AG09319 (cell line): ENCODE results near the gene USH2A.

Source experiments
- DNase-seq: peaks from one replicate; pipeline ENCODE4 v3.0.0-alpha.2; 2010; ENCODE audit warnings: low read depth; ENCODE audit errors: extremely low read depth
- TF ChIP-seq, protein P1 (sequence below): IDR thresholded peaks from 2 replicates; pipeline ENCODE4 v1.5.1; 2011; ENCODE audit warnings: low read depth, mild to moderate bottlenecking, inconsistent platforms, low read length, moderate library complexity

The USH2A gene

GRCh38 chr1:216086678-216087077 is 336.6 kb downstream of the USH2A start:
- DNase-seq = no peak
- TF ChIP-seq, protein P1, sequence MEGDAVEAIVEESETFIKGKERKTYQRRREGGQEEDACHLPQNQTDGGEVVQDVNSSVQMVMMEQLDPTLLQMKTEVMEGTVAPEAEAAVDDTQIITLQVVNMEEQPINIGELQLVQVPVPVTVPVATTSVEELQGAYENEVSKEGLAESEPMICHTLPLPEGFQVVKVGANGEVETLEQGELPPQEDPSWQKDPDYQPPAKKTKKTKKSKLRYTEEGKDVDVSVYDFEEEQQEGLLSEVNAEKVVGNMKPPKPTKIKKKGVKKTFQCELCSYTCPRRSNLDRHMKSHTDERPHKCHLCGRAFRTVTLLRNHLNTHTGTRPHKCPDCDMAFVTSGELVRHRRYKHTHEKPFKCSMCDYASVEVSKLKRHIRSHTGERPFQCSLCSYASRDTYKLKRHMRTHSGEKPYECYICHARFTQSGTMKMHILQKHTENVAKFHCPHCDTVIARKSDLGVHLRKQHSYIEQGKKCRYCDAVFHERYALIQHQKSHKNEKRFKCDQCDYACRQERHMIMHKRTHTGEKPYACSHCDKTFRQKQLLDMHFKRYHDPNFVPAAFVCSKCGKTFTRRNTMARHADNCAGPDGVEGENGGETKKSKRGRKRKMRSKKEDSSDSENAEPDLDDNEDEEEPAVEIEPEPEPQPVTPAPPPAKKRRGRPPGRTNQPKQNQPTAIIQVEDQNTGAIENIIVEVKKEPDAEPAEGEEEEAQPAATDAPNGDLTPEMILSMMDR = no peak

- TF ChIP-seq, protein P1 = no peak
- DNase-seq = no peak
These were observed 341.8 kb downstream of the USH2A start for GRCh38 chr1:216081445-216081844.

- TF ChIP-seq, protein P1 = no peak
These were observed 346.5 kb downstream of the USH2A start for GRCh38 chr1:216076751-216077150.

DNA sequence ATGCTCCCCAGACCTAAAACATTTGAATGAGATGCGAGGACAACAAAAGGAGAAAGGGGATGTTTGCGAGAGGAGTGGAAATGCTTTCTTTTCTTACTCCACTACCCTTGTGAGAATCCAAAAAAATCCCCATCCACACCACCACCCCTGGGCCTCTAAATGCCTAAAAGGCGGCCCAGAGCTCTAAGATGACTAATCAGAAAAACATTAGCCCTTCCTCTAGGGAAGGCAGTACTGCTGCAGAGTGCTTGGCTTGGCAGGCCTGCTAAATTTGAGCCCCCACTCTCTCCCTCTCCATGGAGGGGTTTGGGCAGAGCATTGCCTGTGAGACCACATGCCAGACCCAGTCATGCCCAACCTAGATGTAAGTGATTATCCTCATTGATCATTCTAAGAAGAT is 347.9 kb downstream of the USH2A start:
- DNase-seq = no peak
- TF ChIP-seq, protein P1 = no peak

More at GRCh38 chr1:216076751-216077150, 346.5 kb downstream of the USH2A start:
- no peak for DNase-seq

DNA sequence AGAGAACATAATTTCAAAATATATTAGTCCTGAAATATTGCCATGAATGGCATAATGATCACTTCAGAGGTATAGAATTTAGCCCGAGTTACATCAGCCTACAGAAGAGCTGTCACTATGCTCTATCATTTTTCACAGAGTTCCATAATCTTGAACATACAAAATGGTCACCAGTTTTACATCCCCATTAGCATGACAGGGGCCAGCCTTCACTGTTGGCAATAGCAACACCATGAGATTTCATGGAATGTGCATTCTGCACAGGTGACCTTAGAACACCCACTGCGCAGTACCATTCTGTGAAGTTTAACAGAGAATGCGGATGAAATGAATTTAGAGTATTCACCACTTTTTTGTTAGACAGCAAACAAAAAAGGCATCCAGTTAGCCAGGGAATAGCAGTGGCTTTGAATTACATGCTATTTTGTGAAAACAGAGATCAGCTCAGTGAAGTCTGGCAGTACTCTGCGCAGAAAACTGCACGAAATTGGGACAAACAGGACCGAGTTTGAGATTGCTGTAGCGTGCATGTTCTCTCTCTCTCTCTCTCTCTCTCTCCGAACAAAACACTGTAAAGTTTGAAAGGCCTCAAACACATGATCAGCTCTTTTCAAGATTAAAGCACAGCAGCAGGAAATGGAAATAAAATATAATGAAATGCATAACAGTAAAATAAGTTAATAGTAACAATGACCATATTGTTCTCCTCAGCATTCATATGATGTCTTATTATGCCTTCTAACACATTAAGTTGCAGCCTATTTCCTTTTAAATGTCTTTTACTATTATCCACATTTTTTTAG is 349.3 kb downstream of the USH2A start:
- TF ChIP-seq, protein P1 = no peak
- DNase-seq = no peak

DNA sequence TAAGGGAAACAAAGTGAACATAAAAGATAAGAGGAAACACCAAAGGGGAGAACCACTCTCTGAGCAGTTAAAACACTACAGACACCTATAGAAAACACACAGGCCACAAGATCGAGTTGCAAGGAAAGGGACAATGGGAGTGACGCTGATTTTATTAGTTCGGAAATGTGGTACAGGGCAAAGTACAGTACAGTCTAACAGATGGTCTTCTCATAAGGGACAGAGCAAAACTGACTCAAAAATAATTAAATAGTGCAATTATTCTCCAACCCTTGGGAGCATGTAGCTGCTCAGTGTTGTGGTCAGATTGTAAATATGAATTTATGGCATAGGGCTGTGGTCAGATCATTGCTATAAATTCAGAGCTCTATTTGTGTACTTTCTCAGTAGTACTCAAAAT is 352.0 kb downstream of the USH2A start:
- TF ChIP-seq, protein P1 = no peak
- DNase-seq = no peak

DNA sequence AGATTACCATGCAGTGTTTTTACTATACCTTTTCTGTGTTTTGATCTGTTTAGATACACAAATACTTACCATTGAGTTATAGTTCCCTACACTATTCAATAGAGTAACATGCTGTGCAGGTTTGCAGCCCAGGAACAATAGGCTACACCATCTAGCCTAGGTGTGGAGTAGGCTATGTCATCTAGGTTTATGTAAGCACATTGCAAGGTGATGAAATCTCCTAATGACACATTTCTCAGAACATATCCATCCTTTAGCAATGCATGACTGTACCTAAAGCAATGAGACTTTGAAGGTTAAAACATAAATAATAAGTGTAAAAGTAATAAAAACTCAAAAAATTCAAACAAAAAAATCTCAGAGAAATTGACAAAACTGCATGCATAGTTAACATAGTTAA is 358.6 kb downstream of the USH2A start:
- DNase-seq = no peak
- TF ChIP-seq, protein P1 = no peak
